B cell (primary cell): ENCODE results near the gene RRBP1.

Source experiments
- CTCF ChIP-seq: fragments of 200-600 bp; IDR thresholded peaks from one replicate; pipeline ENCODE4 v1.8.0; 2022; ENCODE audit warnings: antibody characterized with exemption, mild to moderate bottlenecking
- EZH2 ChIP-seq: IDR thresholded peaks from 2 replicates; pipeline ENCODE4 v1.6.1; 2012; ENCODE audit warnings: borderline replicate concordance, low read depth, mild to moderate bottlenecking, moderate library complexity, low read length; ENCODE audit not compliant: insufficient read depth, poor library complexity, severe bottlenecking

DNA sequence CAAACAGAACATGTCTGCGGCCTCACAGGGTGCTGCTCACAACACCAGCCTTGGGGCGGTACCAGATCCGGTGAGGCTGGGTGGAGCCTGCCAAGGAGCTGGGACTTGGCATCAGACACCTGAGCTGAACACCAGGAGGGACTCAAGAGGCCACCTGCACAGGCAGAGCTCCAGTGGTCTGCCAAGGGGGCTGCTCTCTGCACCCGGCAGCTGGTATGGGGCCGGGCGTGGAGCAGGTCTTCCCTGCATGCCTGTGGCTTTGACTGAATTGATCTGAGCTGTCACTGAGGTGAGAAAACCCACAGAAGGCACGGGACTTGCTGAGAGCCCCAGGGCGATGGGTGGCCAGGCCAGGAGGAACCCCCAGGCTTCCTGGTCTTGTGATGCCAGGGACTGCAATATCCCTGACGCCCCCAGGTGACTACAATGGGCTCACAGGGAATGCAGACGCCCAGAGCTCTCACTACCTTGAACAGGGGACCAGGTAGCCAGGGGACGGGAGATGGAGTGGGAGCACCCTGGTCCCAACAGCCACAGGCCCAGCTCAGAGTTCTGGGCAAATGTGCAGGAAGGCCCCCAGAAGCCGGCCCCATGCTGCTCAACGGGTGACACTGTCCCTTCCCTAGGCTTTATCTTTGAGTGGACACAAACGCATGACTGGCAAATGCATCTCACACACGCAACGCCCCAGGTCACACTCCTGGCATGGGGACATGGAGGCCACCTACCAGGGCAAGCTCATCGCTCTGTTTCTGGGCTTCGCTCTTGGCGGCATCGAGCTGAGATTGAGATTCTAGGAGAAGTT lies 64.0 kb downstream of the RRBP1 start:
- peak; percentile 25 for TF ChIP-seq CTCF
- no peak for TF ChIP-seq EZH2
